M059J (cell line): ENCODE results near the gene MPP3. TPM values are rescaled to one million over a fixed set of nuclear protein-coding genes. Genes with fewer than 3 reads are reported as not detected.
"Not testable (repeated sequence)": the region's sequence is repeated elsewhere in the genome, so short reads cannot be mapped to it uniquely, and the experiment has no call there.

ENCODE experiments used
- DNase-seq: peaks from one replicate; pipeline ENCODE4 v3.0.0-alpha.2; 2012; ENCODE audit warnings: low read depth
- total RNA-seq: library from RNA; depleted of rRNA; stranded (reverse); fragments of >200 nt; shearing (Covaris generic); gene quantifications from 2 replicates; pipeline ENCODE4 v1.2.3, GENCODE V29; 2014

MPP3 gene
- total RNA-seq, 1 experiment from 2014 or later: 5.1 TPM

DNA sequence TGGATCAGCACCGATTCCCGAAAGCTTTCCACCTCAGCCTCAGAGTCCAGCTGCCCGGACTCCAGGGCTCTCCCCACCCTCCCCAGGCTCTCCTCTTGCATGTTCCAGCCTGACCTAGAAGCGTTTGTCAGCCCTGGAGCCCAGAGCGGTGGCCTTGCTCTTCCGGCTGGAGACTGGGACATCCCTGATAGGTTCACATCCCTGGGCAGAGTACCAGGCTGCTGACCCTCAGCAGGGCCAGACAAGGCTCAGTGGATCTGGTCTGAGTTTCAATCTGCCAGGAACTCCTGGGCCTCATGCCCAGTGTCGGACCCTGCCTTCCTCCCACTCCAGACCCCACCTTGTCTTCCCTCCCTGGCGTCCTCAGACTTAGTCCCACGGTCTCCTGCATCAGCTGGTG is 29.0 kb upstream of the MPP3 start:
- no peak for DNase-seq

DNA sequence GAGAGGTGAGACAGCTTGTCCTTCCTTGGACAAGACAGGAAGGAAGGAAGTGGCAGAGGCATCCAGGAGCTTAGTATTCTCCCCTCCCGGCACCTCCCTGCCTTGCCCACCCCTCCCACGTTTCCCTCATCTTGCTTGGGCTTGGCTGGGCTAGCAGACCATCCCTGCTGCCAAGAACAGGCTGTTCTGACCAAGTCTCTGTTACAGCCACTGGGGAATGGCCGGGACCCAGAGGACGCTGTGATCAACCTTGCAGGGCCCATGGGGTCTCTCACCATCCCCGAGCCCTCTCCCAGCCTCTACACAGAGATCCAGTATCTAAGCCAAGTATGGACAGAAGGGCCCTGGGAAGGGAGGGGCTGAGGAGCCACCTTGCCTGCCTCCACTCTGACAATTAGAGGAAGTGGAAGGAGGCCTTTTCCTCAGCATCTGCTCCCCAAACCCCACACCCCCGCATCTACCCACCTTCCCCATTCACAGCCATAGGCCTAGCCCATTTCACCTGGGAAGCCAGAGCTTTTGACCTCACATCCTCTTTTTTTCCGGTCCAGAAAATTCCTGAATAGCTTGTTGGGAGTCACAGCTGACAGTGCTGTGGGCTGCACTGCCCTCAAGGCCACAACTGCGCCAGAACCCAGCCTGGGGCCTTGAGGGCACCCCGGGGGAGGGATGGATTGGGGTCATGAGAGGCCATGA is 28.1 kb upstream of the MPP3 start:
- DNase-seq: no peak

GRCh38 chr17:43860077-43860725 is 27.3 kb upstream of the MPP3 start:
- no peak for DNase-seq

- DNase-seq: no peak
Measured at GRCh38 chr17:43857957-43858600, 25.1 kb upstream of the MPP3 start.

GRCh38 chr17:43857141-43857540 is 24.2 kb upstream of the MPP3 start:
- no peak for DNase-seq

- DNase-seq: no peak
Measured at GRCh38 chr17:43856141-43856540, 23.2 kb upstream of the MPP3 start.

GRCh38 chr17:43855061-43855460 is 22.1 kb upstream of the MPP3 start:
- no peak for DNase-seq

GRCh38 chr17:43854498-43854897 is 21.6 kb upstream of the MPP3 start:
- no peak for DNase-seq

DNA sequence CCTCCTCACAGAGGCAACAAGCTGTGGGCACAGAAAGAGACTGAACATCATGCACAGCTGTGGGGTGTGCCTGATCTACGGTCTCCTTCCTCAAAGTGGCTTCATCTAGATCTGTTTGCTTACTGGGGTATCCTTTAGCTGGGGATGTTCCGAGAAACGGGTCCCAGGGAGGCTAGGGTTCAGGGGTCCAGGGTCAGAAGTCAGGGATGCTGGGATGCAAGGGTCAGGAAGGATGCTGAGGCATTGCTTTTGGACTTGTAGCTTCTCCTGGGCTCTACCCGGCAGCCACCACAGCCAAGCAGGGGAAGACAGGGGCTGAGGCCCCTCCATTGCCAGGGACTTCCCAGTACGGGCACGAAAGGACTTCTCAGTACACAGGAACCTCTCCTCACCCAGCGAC is 20.6 kb upstream of the MPP3 start:
- no peak for DNase-seq

DNA sequence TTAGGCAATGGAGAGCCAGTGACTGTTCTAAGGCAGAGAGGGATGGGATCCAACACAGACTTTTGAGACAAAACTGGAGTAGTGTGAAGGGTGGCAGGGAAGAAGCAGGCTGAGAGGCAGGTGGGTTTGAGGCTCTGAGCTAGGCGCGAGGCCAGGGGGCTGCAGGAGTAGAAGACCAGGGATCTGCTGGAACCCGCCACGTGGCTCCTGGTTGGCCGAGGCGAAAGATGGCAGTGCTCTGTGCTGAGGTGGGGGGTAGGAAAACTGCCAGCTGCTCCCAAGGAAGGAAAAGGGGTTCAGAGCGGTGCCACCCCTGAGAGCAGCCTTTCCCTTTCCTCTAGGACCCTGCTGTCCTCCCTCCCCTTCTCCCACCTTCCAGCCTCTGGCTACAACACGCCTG is 19.6 kb upstream of the MPP3 start:
- DNase-seq: no peak

- DNase-seq: no peak
Measured at GRCh38 chr17:43849116-43849515, 16.2 kb upstream of the MPP3 start.

DNA sequence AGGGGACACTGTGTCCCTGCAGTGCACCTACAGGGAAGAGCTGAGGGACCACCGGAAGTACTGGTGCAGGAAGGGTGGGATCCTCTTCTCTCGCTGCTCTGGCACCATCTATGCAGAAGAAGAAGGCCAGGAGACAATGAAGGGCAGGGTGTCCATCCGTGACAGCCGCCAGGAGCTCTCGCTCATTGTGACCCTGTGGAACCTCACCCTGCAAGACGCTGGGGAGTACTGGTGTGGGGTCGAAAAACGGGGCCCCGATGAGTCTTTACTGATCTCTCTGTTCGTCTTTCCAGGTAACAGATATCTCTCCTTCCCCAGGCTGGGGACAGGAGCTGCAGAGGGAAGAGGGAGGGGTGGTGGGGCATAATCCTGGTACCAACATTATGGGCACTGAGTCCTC is 15.7 kb upstream of the MPP3 start:
- no peak for DNase-seq

GRCh38 chr17:43846963-43847371 is 14.0 kb upstream of the MPP3 start, which contains the start of gene CD300LG:
Gene CD300LG (plus strand): TSS chr17:43847176. CDS start chr17:43847217, 41 bp downstream.
- DNase-seq: no peak

GRCh38 chr17:43846221-43846712 is 13.3 kb upstream of the MPP3 start:
- peak; percentile 52 for DNase-seq

- no peak for DNase-seq
Measured at GRCh38 chr17:43845766-43846165, 12.8 kb upstream of the MPP3 start.

- no peak for DNase-seq
Measured at GRCh38 chr17:43844241-43844640, 11.3 kb upstream of the MPP3 start.

DNA sequence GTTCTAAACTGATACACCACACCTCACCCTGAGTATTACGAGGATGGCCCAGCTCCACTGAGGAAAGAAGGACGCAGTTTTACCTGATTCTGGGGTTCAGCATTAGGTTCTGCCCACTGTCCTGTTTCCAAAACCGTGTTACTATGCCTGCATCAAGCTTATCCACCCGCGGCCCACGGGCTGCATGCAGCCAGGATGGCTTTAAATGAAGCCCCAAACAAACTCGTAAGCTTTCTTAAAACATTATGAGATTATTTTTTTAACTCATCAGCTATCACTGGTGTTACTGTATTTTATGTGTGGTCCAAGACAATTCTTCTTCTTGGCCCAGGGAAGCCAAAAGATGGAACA is 10.0 kb upstream of the MPP3 start:
- DNase-seq: no peak

GRCh38 chr17:43842091-43842974 is 9.4 kb upstream of the MPP3 start:
- DNase-seq: not testable (repeated sequence)

DNA sequence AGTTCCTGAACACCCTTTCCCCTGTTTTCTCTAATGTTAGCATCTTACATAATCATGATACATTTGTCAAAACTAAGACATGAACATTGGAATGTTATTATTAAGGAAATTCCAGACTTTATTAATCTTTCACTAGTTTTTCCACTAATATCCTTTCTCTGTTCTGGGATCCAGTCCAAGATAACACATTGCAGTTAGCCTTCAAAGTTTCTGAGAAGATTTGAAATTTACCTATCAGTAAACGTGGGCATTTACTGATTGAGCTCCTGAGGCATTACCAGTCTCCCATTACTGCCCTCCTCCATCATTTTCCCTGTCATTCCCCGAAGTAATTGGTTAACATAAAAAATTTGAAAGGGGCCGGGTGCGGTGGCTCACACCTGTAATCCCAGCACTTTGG is 8.3 kb upstream of the MPP3 start:
- no peak for DNase-seq

GRCh38 chr17:43840814-43841213 is 7.9 kb upstream of the MPP3 start:
- peak; percentile 50 for DNase-seq

GRCh38 chr17:43839670-43840108 is 6.7 kb upstream of the MPP3 start:
- DNase-seq: peak; percentile 36

- no peak for DNase-seq
Measured at GRCh38 chr17:43834106-43834505, 1.2 kb upstream of the MPP3 start.
